AG04450 (cell line): ENCODE measurements around the gene HCAR3. TPM values are rescaled to one million over a fixed set of nuclear protein-coding genes. Genes with fewer than 3 reads are reported as not detected.
"Not testable (repeated sequence)": the region's sequence is repeated elsewhere in the genome, so short reads cannot be mapped to it uniquely, and the experiment has no call there.

Experiments
- CTCF ChIA-PET: fragments of 300-600, 350-600 bp; formaldehyde crosslinking; extraction: SDS; loops from one replicate; lab custom pipeline; 2022; ENCODE audit warnings: antibody characterized with exemption, inconsistent platforms; lab: Charles Lee
- POLR2A ChIA-PET: fragments of 350-600 bp; formaldehyde crosslinking; extraction: SDS; loops from one replicate; lab custom pipeline; 2021; ENCODE audit warnings: antibody characterized with exemption, inconsistent platforms; lab: Yijun Ruan, JAX
- DNase-seq: peaks from one replicate; pipeline ENCODE4 v3.0.0-alpha.2; 2011; ENCODE audit warnings: low read depth, low spot score
- H3K27ac ChIP-seq: one replicate; pipeline ENCODE4 v1.5.1; 2012; ENCODE audit warnings: low read depth, low read length, control low read depth
- H3K27me3 ChIP-seq: one replicate; pipeline ENCODE4 v1.6.0; 2012; ENCODE audit warnings: low read length; ENCODE audit not compliant: control insufficient read depth, insufficient read depth
- H3K4me3 ChIP-seq: 2 replicates; pipeline ENCODE4 v1.5.1; 2011; ENCODE audit warnings: mild to moderate bottlenecking, low read depth, low read length, control low read depth
- H3K9me3 ChIP-seq: 2 replicates; pipeline ENCODE4 v1.5.1; 2012; ENCODE audit warnings: low read length; ENCODE audit not compliant: control insufficient read depth, insufficient read depth
- polyA plus RNA-seq: library from polyadenylated mRNA; depleted of rRNA; stranded (reverse); fragments of >200 nt; gene quantifications from 2 replicates; pipeline ENCODE4 v1.2.3, GENCODE V29; 2011
- TF ChIP-seq, protein P1 (sequence below): IDR thresholded peaks from 2 replicates; pipeline ENCODE4 v1.5.1; 2011; ENCODE audit warnings: low read depth, low read length, control low read depth, inconsistent platforms

HCAR3 gene
- polyA plus RNA-seq, 1 experiment = not detected

DNA sequence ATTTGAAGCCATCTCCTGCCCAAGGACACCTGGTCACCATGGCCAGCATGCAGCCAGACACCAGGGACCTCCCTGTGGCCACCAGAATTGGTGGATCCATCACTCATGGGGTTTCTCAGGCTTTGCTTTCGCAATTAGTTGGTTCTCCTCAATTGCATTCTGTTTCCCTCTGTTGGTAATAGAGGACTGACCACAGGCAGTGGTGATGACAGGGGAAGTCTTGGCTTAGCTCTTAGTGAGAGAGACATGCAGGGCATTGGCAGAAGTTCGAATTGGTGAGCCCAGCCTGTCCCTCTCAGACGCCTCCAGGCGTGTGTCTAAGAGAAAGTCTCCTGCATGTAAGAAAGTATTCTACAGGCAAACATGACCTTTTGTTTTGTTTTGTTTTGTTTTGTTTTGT, 34.8 kb downstream of the HCAR3 start:
- Histone ChIP-seq H3K9me3 (no peaks in the 10 kb centered on the region; the same call in 1 of the 2 replicates), H3K27ac (no peak overlapping the region), H3K27me3 (no peaks in the 10 kb centered on the region), H3K4me3 (no peak overlapping the region)
- TF ChIP-seq, protein P1, sequence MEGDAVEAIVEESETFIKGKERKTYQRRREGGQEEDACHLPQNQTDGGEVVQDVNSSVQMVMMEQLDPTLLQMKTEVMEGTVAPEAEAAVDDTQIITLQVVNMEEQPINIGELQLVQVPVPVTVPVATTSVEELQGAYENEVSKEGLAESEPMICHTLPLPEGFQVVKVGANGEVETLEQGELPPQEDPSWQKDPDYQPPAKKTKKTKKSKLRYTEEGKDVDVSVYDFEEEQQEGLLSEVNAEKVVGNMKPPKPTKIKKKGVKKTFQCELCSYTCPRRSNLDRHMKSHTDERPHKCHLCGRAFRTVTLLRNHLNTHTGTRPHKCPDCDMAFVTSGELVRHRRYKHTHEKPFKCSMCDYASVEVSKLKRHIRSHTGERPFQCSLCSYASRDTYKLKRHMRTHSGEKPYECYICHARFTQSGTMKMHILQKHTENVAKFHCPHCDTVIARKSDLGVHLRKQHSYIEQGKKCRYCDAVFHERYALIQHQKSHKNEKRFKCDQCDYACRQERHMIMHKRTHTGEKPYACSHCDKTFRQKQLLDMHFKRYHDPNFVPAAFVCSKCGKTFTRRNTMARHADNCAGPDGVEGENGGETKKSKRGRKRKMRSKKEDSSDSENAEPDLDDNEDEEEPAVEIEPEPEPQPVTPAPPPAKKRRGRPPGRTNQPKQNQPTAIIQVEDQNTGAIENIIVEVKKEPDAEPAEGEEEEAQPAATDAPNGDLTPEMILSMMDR = no peak
- POLR2A ChIA-PET = interaction anchor here (0.6 kb wide), 1 partner anchor 8 kb away, joined by 3 read pairs; no protein-coding TSS in a partner anchor
- DNase-seq = no peak
- CTCF ChIA-PET = no interaction called here

DNA sequence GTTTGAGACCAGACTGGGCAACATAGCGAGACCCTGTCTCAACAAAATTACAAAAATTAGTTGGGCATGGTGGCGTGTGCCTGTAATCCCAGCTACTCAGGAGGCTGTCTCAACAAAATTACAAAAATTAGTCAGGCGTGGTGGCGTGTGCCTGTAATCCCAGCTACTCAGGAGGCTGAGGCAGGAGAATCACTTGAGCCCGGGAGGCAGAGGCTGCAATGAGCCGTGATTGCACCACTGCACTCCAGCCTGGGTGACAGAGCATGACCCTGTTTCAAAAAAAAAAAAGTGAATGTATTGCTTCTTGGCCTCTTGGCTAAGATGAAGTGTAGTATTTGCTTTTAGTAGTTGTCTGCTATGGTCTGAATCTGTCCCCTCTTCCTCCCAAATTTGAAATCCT, 35.6 kb downstream of the HCAR3 start:
- DNase-seq, POLR2A ChIA-PET: not testable (repeated sequence)
- CTCF ChIA-PET = interaction anchor here (0.9 kb wide), 1 partner anchor 21 kb away, joined by 3 read pairs; no protein-coding TSS in a partner anchor

DNA sequence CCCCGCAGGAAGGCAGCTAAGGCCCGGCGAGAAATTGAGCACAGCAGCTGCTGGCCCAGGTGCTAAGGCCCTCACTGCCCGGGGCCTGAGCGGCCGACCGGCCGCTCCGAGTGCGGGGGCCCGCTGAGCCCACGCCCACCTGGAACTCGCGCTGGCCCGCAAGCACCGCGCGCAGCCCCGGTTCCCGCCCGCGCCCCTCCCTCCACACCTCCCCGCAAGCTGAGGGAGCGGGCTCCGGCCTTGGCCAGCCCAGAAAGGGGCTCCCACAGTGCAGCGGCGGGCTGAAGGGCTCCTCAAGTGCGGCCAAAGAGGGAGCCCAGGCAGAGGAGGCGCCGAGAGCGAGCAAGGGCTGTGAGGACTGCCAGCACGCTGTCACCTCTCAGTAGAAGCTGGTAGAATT, 39.8 kb downstream of the HCAR3 start:
- H3K4me3 ChIP-seq, H3K27ac ChIP-seq, CTCF ChIA-PET, H3K9me3 ChIP-seq, DNase-seq, H3K27me3 ChIP-seq: not testable (repeated sequence)
- POLR2A ChIA-PET = interaction anchor here (0.6 kb wide), 1 partner anchor 19 kb away, joined by 3 read pairs; no protein-coding TSS in a partner anchor

More for the DNA sequence above, 35.6 kb downstream of the HCAR3 start:
- not testable (repeated sequence) for H3K27ac ChIP-seq, H3K27me3 ChIP-seq, H3K9me3 ChIP-seq, H3K4me3 ChIP-seq

DNA sequence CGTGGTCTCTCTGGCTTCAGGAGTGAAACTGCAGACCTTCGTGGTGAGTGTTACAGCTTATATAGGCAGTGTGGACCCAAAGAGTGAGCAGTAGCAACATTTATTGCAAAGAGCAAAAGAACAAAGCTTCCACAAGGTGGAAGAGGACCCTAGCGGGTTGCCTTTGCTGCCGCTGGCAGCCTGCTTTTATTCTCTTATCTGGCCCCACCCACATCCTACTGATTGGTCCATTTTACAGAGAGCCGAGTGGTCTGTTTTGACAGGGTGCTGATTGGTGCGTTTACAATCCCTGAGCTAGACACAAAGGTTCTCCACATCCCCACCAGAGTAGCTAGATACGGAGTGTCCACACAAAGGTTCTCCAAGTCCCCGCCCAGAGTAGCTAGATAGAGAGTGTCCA, 40.6 kb downstream of the HCAR3 start:
- H3K4me3 ChIP-seq, H3K9me3 ChIP-seq, CTCF ChIA-PET, H3K27ac ChIP-seq, POLR2A ChIA-PET, H3K27me3 ChIP-seq, DNase-seq: not testable (repeated sequence)

DNA sequence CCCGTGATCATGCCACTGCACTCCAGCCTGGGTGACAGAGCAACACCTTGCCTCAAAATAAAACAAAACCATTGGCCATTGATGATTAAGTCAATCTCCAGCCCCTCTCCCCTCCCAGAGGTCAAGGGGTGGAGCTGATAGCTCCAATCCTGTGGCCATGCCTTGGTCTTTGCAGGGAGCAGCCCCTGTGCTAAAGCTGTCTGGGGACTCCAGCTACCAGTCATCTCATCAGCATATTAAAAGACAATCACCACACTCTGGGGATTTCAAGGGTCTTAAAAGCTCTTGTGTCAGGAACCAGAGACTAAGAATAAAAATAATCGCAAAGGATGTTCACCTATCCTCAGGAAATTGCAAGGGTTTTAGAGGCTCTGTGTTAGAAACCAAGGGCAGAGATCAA, 44.1 kb downstream of the HCAR3 start:
- TF ChIP-seq, protein P1 = no peak
- no peaks in the 10 kb centered on the region for H3K27me3 ChIP-seq
- DNase-seq = no peak
- POLR2A ChIA-PET = no interaction called here
- no peak overlapping the region for H3K27ac ChIP-seq
- CTCF ChIA-PET = no interaction called here
- peaks cover 3% of the 10 kb centered on the region; the same call in 1 of the 2 replicates for H3K9me3 ChIP-seq
- no peak overlapping the region for H3K4me3 ChIP-seq

DNA sequence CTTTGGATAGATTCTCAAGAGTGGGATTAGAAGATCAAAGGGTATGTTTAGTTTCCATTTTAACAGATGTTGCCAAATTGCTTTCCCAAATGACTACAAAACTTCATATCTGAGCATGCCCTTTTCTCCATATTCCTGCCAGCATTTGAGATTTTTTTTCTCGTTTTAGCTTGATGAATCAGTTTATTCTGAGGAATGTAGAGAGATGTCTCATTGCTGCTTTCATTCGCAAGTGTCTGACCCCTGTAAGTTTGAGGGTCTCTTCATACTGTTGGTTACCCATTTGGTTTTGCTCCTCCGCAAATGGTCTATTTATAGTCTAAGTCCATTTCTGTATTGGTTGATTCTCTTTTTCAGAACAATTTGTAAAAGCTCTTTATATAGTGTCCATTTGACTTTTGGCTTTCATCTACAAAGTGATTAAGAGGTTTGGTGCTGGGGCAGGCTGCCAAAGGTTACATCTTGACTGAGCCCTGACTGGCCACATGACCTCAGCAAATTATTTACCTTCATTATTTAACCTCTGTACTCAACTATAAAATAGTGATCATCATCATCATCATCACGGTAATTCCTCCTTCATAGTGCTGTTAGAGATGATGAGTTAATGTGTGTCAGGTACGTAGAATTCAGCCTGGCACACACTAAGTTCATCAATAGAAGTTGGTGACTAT, 47.1 kb downstream of the HCAR3 start:
- H3K4me3 ChIP-seq = no peak overlapping the region
- H3K27me3 ChIP-seq = no peaks in the 10 kb centered on the region
- no peak for DNase-seq
- POLR2A ChIA-PET = interaction anchor here (1.9 kb wide), 1 partner anchor 10 kb away, joined by 9 read pairs; no protein-coding TSS in a partner anchor
- H3K9me3 ChIP-seq = no peaks in the 10 kb centered on the region
- TF ChIP-seq, protein P1 = no peak
- CTCF ChIA-PET = interaction anchor here (0.6 kb wide), 1 partner anchor 11 kb away, joined by 4 read pairs; no protein-coding TSS in a partner anchor
- no peak overlapping the region for H3K27ac ChIP-seq
